ENCODE data around the gene SPINK2.

Gene SPINK2, protein sequence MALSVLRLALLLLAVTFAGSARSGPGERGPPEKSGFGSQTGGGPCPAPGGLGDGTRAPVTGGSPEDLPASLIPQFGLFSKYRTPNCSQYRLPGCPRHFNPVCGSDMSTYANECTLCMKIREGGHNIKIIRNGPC

GRCh38 chr4:56821381-56822243 lies at the start of gene SPINK2:
SPINK2 (minus strand) TSS chr4:56821701; CDS start chr4:56821662, 39 bp downstream.
- peak within 1 kb of the TSS; percentile 44 for H3K9ac ChIP-seq (ENCODE audit: low read depth, low read length, poor library complexity, severe bottlenecking)
- H4K20me1 ChIP-seq (ENCODE audit: insufficient read depth, low read length, poor library complexity, severe bottlenecking) = no peaks in the 10 kb centered on the region
- no peaks in the 10 kb centered on the region for H3K9me2 ChIP-seq (replicated peaks; ENCODE audit: low read depth, low read length)
- no peaks in the 10 kb centered on the region for H3K9me3 ChIP-seq (ENCODE audit: insufficient read depth, low read depth, low read length)
- no peaks in the 10 kb centered on the region for H3K36me3 ChIP-seq (ENCODE audit: insufficient read depth, low read length)
- no peaks in the 10 kb centered on the region for H3K79me2 ChIP-seq (ENCODE audit: insufficient read depth, low read length)
- peak within 1 kb of the TSS; percentile 71 for H3K4me3 ChIP-seq (ENCODE audit: low read length, poor library complexity, severe bottlenecking)
- peak within 1 kb of the TSS; percentile 71; the same call in 1 of the 2 replicates for H2AFZ ChIP-seq (ENCODE audit: low read length)
- peak within 1 kb of the TSS; percentile 48 for H3K4me2 ChIP-seq (ENCODE audit: low read depth, low read length, poor library complexity, severe bottlenecking)
- H3K4me1 ChIP-seq (ENCODE audit: insufficient read depth, low read length, poor library complexity, severe bottlenecking) = peaks cover 22% of the 10 kb centered on the region
- no peak for TF ChIP-seq EZH2phosphoT487 (IDR thresholded peaks at IDR 0.05; ENCODE audit: borderline replicate concordance)
- no peak for TF ChIP-seq CTCF (conservative IDR thresholded peaks at IDR 0.05; ENCODE audit: low read length)
- no peaks in the 10 kb centered on the region; the same call in 1 of the 2 replicates for H3F3A ChIP-seq (ENCODE audit: low read depth)
- no peaks in the 10 kb centered on the region for H3K27me3 ChIP-seq (ENCODE audit: insufficient read depth, low read length, poor library complexity, severe bottlenecking)

GRCh38 chr4:56870946-56871345 lies 49.4 kb upstream of the SPINK2 start:
- H4K20me1 ChIP-seq (ENCODE audit: insufficient read depth, low read length, poor library complexity, severe bottlenecking) = no peaks in the 10 kb centered on the region
- H3K4me2 ChIP-seq (ENCODE audit: low read depth, low read length, poor library complexity, severe bottlenecking) = peak overlapping the region; percentile 59
- no peaks in the 10 kb centered on the region for H3K36me3 ChIP-seq (ENCODE audit: insufficient read depth, low read length)
- H3K79me2 ChIP-seq (ENCODE audit: insufficient read depth, low read length) = no peaks in the 10 kb centered on the region
- H3K4me3 ChIP-seq (ENCODE audit: low read length, poor library complexity, severe bottlenecking) = peak overlapping the region; percentile 55
- no peaks in the 10 kb centered on the region for H3F3A ChIP-seq (ENCODE audit: low read depth)
- peak overlapping the region; percentile 81 for H2AFZ ChIP-seq (ENCODE audit: low read length)
- H3K27me3 ChIP-seq (ENCODE audit: insufficient read depth, low read length, poor library complexity, severe bottlenecking) = no peaks in the 10 kb centered on the region
- H3K9me3 ChIP-seq (ENCODE audit: insufficient read depth, low read depth, low read length) = no peaks in the 10 kb centered on the region
- no peaks in the 10 kb centered on the region for H3K9me2 ChIP-seq (replicated peaks; ENCODE audit: low read depth, low read length)
- no peak overlapping the region for H3K9ac ChIP-seq (ENCODE audit: low read depth, low read length, poor library complexity, severe bottlenecking)
- TF ChIP-seq EZH2phosphoT487 (IDR thresholded peaks at IDR 0.05; ENCODE audit: borderline replicate concordance) = no peak
- no peak for TF ChIP-seq CTCF (conservative IDR thresholded peaks at IDR 0.05; ENCODE audit: low read length)
- H3K4me1 ChIP-seq (ENCODE audit: insufficient read depth, low read length, poor library complexity, severe bottlenecking) = peaks cover 8% of the 10 kb centered on the region

GRCh38 chr4:56863441-56864139 lies 42.1 kb upstream of the SPINK2 start:
- Histone ChIP-seq H3K27me3 (ENCODE audit: insufficient read depth, low read length, poor library complexity, severe bottlenecking) (no peaks in the 10 kb centered on the region), H3K9ac (ENCODE audit: low read depth, low read length, poor library complexity, severe bottlenecking) (no peak overlapping the region), H2AFZ (ENCODE audit: low read length) (no peak overlapping the region), H3K9me3 (ENCODE audit: insufficient read depth, low read depth, low read length) (no peaks in the 10 kb centered on the region), H3K4me2 (ENCODE audit: low read depth, low read length, poor library complexity, severe bottlenecking) (no peak overlapping the region), H3K9me2 (replicated peaks; ENCODE audit: low read depth, low read length) (no peaks in the 10 kb centered on the region), H3K4me1 (ENCODE audit: insufficient read depth, low read length, poor library complexity, severe bottlenecking) (no peaks in the 10 kb centered on the region), H3K4me3 (ENCODE audit: low read length, poor library complexity, severe bottlenecking) (no peak overlapping the region), H3K36me3 (ENCODE audit: insufficient read depth, low read length) (no peaks in the 10 kb centered on the region), H3F3A (ENCODE audit: low read depth) (no peaks in the 10 kb centered on the region), H4K20me1 (ENCODE audit: insufficient read depth, low read length, poor library complexity, severe bottlenecking) (no peaks in the 10 kb centered on the region), H3K79me2 (ENCODE audit: insufficient read depth, low read length) (no peaks in the 10 kb centered on the region)
- TF ChIP-seq CTCF (conservative IDR thresholded peaks at IDR 0.05; ENCODE audit: low read length) = no peak
- TF ChIP-seq EZH2phosphoT487 (IDR thresholded peaks at IDR 0.05; ENCODE audit: borderline replicate concordance) = no peak

Data from Loucy (cell line).